PC-3 (cell line): ENCODE data around the gene UFM1.

ENCODE experiments used
- EZH2 ChIP-seq: fragments of 300-600 bp; sonication (generic); IDR thresholded peaks from one replicate; pipeline ENCODE4 v1.6.1; 2017; ENCODE audit warnings: antibody characterized with exemption, mild to moderate bottlenecking, low read length; ENCODE audit not compliant: unreplicated experiment
- EZH2phosphoT487 ChIP-seq: fragments of 300-600 bp; sonication (generic); IDR thresholded peaks from 2 replicates; pipeline ENCODE4 v1.6.1; 2018; ENCODE audit warnings: mild to moderate bottlenecking, antibody characterized with exemption, low read length, borderline replicate concordance
- TF ChIP-seq, protein P1 (sequence below): fragments of 300-600 bp; sonication (generic); conservative IDR thresholded peaks from 2 replicates; pipeline ENCODE4 v1.5.1; 2017; ENCODE audit warnings: antibody characterized with exemption, low read depth, mild to moderate bottlenecking, low read length

- TF ChIP-seq, protein P1, sequence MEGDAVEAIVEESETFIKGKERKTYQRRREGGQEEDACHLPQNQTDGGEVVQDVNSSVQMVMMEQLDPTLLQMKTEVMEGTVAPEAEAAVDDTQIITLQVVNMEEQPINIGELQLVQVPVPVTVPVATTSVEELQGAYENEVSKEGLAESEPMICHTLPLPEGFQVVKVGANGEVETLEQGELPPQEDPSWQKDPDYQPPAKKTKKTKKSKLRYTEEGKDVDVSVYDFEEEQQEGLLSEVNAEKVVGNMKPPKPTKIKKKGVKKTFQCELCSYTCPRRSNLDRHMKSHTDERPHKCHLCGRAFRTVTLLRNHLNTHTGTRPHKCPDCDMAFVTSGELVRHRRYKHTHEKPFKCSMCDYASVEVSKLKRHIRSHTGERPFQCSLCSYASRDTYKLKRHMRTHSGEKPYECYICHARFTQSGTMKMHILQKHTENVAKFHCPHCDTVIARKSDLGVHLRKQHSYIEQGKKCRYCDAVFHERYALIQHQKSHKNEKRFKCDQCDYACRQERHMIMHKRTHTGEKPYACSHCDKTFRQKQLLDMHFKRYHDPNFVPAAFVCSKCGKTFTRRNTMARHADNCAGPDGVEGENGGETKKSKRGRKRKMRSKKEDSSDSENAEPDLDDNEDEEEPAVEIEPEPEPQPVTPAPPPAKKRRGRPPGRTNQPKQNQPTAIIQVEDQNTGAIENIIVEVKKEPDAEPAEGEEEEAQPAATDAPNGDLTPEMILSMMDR: no peak
- TF ChIP-seq EZH2phosphoT487: no peak
- no peak for TF ChIP-seq EZH2
Measured at GRCh38 chr13:38395497-38395788, 45.8 kb downstream of the UFM1 start.
